ENCODE data around the gene MXD3.

GRCh38 chr5:177300951-177301350 lies 10.7 kb downstream of the MXD3 start:
- TF ChIP-seq GATA2 (IDR thresholded peaks at IDR 0.05; ENCODE audit: low read depth, low read length): no peak
- TF ChIP-seq GATA3 (IDR thresholded peaks at IDR 0.05; ENCODE audit: low read depth, low read length): no peak

Measured in SH-SY5Y (cell line).